GM21717 (cell line): ENCODE measurements around the gene RIPK3.

Source experiments
- ATAC-seq: cut with Tn5 transposase; IDR thresholded peaks from one replicate; pipeline ENCODE4 v1.9.1; 2021; ENCODE audit warnings: mild to moderate bottlenecking, moderate library complexity; ENCODE audit not compliant: unreplicated experiment

RIPK3 gene

DNA sequence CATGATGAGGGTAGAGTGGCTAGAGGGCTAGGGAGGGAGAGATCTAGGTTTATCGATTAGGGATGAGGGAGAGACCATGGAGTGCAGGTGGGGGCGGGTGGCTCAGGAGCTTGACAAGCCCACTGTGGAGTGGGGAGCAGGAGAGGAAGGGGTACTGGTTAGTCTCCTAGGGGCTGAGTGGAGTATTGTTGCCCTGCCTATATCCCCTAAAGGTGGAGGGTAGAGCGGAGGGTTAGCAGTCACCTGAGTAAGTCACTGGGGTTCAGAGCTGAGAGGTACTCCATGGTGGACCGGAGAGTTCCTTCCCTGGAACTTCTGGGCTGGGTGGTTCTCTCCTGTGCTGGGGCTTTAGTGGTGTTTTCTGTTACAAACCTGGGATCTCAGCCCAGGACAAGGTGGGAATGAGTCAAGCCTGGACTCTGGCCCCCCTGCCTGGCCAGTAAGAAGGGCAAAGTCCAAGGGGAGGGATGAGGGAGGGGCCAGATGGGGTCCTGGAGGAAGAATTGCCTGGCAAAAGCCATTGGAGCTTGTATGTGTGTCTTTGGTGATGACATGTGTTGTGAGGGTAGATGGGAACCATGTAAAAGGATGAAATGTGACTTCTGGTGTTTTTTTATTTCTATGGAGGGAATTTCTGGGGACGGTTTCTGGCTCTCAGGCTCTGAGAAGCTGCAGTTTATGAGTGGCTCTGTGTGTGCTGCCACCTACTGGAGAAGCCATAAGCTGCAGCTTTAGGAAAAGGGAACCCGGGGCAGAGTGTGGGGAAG, 32.0 kb downstream of the RIPK3 start, which contains the start of gene CIDEB:
TSS of gene CIDEB (minus strand) at position 403 of the 767 bp plus-strand sequence. CDS start at position 284, 119 bp downstream.
- ATAC-seq, result no peak

DNA sequence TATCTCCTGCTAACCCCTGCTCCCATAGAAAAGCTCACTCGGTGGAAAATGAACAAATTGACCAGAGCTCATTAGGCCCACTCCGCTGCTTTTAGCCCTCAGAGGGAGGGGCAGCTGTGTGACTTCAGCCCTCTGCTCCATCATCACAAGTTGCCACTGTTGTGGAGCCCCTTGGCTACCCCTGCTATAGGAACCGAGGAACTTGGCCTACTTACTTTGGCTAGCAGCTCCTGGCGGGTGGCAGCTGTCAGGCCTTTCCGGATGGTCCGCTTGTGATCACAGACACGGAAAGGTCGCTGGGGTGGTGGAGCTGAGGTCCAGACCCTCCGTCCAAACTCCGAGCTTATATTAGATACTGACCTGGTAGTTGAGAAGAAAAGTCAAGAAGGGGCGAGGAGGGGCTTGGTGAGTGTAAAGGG, 32.6 kb downstream of the RIPK3 start:
- no peak for ATAC-seq

DNA sequence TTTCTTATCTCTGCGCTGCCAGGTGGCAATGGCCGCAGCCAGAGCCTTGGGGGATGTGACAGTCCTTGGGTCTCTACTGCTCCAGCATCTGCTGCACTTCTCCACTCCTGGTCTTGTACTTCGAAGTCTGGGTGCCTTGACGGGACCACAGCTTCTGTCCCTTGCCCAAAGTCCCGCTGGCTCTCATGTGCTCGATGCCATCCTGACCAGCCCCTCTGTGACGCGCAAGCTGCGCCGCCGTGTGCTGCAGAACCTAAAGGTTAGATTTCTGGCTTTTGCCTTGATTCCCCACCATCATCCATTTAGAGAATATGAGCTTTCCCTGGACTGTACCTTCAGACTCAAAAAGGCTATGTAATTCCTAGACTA, 35.8 kb downstream of the RIPK3 start:
- no peak for ATAC-seq

DNA sequence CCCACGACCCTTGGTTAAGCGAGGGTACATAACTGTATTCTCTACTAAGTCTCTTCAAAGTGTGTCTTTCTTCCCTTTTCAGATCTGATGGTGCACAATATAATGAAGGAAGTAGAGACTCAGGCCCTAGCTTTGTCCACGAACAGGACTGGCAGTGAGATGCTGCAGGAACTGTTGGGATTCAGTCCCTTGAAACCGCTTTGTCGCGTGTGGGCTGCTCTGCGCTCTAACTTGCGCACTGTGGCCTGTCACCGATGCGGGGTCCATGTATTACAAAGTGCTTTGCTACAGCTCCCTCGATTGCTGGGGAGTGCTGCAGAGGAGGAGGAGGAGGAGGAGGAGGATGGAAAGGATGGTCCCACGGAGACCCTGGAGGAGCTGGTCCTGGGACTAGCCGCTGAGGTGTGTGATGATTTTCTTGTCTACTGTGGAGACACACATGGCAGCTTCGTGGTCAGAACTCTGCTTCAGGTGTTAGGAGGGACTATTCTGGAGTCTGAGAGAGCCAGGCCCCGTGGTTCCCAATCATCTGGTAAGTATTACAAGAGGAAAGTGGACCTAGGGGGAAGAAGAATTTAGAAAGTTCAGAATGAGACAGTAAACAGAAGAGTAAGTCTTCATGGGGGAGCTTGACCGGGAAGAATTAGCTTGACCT, 39.3 kb downstream of the RIPK3 start:
- no peak for ATAC-seq

DNA sequence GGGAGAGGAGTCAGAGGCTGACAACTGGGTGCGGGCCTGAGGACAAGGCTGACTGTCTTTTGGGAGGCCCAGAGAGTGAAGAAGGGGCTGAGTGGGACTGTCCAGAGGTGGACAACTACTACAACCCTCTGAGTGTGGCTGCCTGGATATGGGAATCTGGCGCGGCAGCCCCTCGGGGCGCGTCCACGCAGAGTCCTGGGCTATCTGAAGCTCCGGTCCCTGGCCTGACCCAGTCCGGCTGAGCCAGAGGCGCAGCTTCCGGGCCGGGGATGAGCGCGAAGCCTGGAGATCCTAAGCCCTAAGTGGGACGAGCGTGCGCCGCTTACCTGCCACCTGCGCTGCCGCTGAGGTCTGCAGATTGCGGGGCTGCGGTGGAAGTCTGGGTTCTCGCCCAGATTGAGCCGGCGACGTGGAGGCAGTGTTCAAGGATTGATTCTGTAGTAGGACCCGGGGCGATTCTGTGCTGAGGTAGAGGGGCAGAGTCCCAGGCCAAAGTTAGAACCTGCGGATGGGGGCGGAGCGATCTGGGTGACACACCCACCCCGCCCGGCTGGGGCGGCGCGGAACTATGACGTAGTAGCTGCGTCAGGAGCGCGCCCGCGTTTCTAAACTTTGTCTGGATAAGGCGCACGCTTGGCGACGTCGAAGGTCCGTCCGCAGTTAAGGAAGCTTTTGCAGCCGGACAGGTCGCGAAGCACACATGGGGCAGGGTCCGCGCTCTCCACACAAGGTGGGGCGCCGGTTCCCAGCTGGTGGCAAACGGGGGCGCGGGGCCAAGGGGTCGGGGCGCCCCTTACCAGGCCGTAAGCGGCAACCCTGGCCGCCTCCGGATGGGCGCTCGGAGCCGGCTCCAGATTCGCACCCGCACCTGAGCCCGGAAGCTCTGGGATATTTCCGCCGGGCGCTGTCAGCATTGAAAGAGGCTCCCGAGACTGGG, 40.3 kb downstream of the RIPK3 start, which contains the start of the genes DHRS1 and NOP9:
TSS of gene DHRS1 (minus strand) at position 526 of the 937 bp plus-strand sequence. CDS start 674 bp downstream, outside the sequence.
TSS of gene NOP9 (plus strand) at position 596 of the 937 bp plus-strand sequence. CDS start at position 701, 105 bp downstream.
- peak; percentile 55 for ATAC-seq

DNA sequence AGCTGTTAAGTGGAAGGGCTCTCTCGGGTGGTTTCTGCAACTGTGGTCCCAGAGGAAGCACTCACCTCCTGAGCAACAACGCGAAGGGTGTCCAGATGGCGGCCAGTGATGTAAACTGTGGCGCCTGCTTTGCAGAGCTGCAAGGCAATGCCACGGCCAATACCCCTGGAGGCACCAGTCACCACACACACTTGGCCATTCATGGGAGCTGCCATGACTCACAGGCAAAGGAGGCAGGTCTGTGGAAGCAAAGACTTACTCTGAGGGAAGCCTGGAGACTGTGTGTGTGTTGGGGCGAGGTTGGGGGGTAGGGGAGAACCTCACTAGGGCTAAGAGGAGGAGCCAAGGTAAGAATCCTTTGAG, 40.9 kb downstream of the RIPK3 start:
- no peak for ATAC-seq

DNA sequence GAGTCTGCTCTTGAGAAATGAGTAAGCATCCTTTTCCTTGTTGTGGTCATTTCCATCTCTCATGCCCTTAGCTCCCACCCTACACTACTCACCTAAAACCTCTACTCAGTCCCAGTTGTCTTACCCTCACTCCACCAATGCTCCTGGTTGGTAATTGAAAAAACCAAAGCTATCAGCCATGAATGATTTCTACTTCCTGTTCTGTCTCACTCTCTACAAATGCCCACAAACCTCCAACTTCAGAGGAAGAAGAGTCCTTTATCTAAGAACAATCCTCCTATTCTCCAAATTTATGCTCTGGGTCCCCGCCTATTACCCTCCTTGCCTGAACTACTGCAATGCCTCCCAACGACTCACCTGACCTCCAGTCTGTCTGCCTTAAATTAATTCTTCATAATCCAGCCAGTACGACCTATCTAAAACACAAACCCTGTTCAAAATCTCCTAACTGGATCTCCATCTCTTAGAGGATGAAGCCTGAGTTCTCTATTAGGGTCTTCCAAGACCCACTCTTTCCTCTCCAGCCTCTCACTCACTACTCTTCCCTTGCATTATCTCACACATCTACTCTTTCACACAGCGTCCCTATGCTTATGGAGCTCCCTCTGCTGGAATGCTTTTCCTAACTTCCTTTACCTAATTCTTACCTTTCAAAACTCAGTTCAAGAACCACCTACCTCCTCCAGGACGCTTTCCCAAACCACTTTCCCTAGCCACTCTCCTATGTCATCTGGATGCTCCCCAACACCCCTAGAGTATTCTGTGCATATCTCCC, 42.4 kb downstream of the RIPK3 start:
- peak; percentile 22 for ATAC-seq

DNA sequence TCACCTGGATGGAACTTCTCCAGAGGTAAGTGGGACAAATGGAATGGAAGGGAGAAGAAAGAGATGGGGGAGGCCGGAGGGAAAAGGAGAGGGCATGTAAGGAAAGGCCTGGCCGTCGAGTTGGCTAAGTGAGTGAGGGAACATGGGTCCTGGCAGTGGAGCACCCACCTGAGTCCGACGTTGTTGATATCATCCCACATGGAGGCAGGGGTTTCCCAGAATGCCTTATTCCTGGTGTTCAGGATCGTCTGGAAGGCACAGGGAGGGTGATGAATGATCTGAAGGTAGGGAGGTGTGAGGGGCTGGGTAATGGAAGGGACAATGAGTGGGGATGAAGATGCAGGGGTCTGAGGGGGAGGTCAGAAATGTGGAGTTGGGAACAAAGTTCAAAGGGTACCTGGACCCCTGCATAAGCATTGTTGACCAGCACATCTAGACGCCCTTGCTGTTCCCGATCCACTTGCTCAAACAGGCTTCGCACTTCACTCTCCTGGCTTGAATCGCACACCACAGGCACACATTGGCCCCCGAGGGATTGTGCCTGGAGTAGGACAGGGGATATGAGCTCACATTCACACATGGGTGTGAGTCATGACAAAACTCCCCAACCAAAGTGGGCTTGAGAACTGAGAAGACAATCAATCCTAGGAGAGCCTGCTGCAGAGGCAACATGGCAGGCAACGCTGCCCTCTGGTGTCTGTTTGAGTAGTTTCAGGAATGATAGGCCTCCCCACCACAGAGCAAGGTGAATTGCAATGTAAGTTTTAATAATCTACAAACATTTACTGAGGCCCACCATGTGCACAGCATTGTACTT, 43.2 kb downstream of the RIPK3 start:
- peak; percentile 27 for ATAC-seq

DNA sequence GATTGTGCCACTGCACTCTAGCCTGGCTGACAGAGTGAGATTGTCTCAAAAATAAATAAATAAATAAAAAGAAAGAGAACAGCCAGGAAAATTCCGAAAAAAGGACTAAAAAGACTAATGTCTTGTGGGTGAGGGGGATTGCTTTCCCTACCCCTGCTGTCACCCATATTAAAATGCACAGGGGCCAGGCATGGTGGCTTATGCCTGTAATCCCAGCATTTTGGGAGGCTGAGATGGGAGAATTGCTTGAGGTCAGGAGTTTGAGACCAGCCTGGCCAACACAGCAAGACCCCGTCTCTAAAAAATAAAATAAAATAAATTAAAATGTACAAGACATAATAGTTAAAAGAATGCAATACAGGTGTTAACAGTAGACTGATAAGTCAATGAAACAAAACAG, 46.3 kb downstream of the RIPK3 start:
- no peak for ATAC-seq

DNA sequence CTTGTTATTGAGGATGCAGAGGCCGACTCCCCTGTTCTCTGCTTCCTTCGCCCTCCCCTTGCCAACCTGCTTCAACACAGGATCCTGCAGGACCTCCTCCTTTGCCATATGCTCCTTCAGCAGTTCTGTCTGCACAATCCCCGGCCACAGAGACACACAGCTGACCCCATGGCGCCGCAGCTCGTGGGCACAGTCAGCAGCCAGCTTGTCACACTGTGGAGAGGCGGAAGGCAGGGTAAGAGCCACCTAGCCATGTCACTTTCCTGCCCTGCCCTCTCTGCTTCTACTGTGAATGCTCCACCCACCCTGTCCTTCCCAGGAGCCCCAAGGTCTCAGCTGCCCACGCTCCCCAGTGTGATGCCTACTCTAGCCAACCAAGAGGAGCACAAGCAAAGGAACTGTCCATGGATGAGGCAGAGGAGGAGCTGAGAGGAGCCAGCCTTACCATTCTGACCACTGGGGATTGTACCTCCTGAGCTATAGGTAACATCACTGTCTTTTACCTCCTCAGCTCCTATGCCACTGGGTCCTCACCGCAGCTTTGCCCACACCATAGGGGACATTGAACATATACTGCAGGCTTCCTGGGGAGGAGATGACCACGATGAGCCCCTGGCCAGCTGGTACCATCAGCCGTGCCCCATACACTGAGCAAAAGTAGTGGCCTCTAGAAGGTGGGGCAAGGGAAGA, 47.5 kb downstream of the RIPK3 start:
- no peak for ATAC-seq

DNA sequence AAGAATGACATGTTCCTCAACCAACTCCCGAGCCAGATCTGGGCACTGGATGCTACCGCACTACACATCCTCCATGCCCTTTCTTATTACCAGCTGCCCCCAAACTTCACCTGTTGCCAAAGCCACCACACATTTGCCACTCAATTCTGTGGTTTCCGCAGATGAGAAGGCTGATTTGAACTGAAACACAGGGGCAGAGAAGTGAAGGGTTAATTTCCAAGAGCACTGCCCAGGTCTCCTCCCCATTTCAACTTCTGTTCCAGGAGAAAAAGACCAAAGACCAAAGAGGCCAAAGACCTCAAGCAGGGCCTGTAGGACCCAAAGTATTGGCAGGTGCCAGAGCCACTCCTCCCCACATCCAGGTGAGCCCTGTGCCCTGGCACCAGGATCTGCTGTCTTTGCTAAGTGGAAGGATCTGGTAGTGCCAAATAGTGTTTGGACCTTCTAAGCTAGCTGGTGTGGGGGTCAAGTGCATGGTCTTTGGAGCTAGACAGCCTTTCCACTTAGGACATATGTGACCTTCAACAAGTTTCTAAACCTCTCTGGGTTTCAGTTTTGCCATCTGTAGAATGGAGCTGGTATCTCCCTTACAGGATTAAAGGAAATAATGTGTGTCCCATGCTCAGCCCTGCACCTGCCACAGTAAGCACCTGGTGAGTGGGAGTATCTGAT, 48.2 kb downstream of the RIPK3 start:
- ATAC-seq, result no peak

DNA sequence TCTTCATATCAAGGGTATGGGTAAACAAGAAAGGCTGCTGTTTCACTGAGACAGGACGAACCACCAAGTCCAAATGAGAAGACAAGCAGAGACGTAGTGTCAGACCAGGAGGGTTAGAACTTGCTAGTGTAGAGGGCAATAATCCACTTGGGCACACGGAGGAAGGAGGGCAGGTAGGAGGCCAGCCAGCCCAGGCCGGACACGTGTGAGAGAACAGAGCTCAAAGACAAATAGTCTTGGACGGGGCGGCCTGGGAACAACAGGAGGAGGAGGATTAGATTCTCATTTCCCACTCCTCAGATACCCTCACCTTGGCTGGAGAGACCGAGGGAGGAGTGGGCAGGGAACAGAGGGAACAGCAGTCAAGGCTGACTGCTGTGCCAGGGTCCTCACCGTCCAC, 49.0 kb downstream of the RIPK3 start:
- no peak for ATAC-seq

DNA sequence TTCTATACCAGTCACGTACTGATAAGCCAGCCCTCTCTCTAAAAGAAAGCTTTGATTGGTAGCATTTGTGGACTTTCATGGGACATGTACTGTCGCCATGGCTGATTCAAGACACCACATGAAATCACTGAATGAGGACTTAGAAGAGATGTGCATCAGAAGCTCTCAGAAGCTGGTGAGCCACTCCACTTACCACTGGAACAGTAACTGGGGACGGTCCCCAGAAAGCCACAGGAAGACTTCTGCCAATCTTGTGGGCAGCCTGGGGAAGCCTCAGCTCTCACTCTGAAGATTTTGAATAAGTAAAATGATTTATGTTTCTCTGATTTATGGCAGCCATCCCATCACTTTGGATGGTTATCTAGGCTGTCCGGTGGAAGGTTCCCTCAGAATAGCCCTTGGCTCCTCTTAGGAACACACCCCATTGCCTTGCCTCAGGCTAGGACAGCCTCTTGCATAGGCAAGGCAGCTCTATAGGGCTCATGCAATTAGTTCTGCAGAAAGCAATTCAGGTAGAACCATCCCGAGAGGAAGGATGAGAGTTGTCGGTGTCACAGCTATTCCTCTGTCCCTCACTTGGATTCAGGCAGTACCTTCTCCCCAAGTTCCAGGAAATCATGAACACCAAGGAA, 50.0 kb downstream of the RIPK3 start:
- ATAC-seq, result no peak

DNA sequence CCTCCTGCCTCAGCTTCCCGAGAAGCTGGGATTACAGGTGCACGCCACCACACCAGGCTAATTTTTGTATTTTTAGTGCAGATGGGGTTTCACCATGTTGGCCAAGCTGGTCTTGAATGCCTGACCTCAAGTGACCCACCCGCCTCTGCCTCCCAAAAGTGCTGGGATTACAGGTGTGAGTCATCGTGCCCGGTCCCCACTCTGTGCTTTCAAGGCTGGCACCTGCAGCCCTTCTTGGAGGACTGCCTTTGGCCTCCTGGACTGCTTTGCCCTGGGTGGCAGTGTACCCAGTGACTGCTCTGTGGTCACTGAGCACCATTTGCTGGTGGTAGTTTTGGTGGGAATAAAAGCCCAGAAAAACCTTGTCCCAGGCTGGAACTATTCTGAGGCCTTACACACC, 52.8 kb downstream of the RIPK3 start:
- ATAC-seq, result no peak
